Measurements from ENCODE around the gene PARD3B.
"Not testable (repeated sequence)": the region's sequence is repeated elsewhere in the genome, so short reads cannot be mapped to it uniquely, and the experiment has no call there.

Gene PARD3B

DNA sequence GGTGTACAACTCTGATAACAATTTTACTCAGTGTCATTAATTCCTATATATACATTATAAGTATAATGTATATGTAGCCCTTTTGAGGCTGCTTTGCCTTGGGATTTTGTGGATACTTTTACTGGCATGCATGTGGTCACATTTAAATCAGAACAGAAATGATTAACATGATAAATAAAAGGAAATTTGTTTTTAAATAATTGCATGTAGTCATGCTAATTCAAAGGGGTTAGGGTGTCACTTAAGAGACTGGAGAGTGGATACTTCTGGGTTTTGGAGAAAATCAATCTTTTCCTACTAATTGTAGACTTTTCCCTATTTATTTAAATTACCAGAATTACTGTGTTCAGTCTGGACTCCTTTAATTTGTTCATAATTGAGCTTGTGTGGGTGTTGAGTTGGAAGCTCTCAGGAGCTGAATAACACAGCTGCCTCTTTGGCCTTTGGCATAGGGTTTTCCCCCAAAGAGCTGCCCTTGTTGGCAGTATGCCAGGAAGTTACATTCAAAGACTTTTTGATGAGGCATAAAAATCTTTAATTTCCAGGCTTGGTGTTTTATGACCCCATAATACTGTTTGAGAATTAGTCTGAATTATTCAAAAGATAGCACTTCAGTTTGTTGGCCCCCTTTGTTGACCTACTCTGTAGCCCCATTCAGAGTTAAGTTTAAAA lies 652.3 kb downstream of the PARD3B start:
- H3K27ac ChIP-seq (ENCODE audit: low read length): peak overlapping the region; percentile 19
- peaks cover 32% of the 10 kb centered on the region for H3K4me1 ChIP-seq (ENCODE audit: control insufficient read depth, low read depth, low read length)
- H3K9me3 ChIP-seq (ENCODE audit: control insufficient read depth, low read depth, low read length): no peaks in the 10 kb centered on the region
- no peak overlapping the region for H3K9ac ChIP-seq (ENCODE audit: low read length)
- H3K4me3 ChIP-seq (ENCODE audit: low read length): peak overlapping the region; percentile 33
- no peaks in the 10 kb centered on the region for H3K36me3 ChIP-seq (ENCODE audit: control insufficient read depth, low read depth, low read length)
- no peaks in the 10 kb centered on the region for H3K27me3 ChIP-seq (ENCODE audit: control insufficient read depth, insufficient read depth, low read length)

GRCh38 chr2:205198140-205198525 lies 652.9 kb downstream of the PARD3B start:
- H3K36me3 ChIP-seq (ENCODE audit: control insufficient read depth, low read depth, low read length): no peaks in the 10 kb centered on the region
- no peaks in the 10 kb centered on the region for H3K27me3 ChIP-seq (ENCODE audit: control insufficient read depth, insufficient read depth, low read length)
- no peaks in the 10 kb centered on the region for H3K9me3 ChIP-seq (ENCODE audit: control insufficient read depth, low read depth, low read length)
- H3K4me3 ChIP-seq (ENCODE audit: low read length): no peak overlapping the region
- peak overlapping the region; percentile 19 for H3K27ac ChIP-seq (ENCODE audit: low read length)
- H3K4me1 ChIP-seq (ENCODE audit: control insufficient read depth, low read depth, low read length): peaks cover 32% of the 10 kb centered on the region
- no peak overlapping the region for H3K9ac ChIP-seq (ENCODE audit: low read length)

DNA sequence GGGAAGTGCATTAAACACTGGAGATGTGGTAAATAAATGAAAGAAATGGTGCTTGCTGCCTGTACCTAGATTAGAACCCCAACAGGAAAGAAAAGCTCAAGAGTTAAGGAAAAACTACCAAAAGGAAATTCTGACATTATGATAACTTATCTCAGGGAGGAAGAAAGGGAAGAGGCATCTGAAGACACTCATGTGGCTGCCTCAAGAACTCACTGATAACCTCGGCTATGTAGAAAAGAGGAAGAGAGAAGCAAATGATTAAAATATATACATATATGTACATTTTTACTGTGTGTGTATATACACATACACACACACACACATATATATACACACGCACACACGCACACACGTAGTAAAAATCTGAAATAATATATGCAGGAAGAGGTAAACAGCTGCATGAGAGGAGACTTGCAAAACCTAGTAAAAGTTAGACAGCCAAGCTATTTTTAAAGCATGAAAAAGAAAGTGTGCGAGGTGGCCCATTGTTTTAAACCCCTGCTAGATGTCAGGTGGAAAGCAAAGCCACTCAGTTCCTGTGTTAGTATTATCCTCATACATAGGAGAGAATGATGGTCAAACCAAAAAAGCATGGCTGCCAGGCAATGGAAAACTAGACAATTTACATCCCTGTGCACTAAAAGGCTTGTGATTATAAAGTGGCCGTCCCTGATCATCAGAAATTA lies 654.0 kb downstream of the PARD3B start:
- H3K27ac ChIP-seq (ENCODE audit: low read length): peak overlapping the region; percentile 36
- no peaks in the 10 kb centered on the region for H3K9me3 ChIP-seq (ENCODE audit: control insufficient read depth, low read depth, low read length)
- no peak overlapping the region for H3K4me3 ChIP-seq (ENCODE audit: low read length)
- H3K27me3 ChIP-seq (ENCODE audit: control insufficient read depth, insufficient read depth, low read length): no peaks in the 10 kb centered on the region
- no peaks in the 10 kb centered on the region for H3K36me3 ChIP-seq (ENCODE audit: control insufficient read depth, low read depth, low read length)
- H3K4me1 ChIP-seq (ENCODE audit: control insufficient read depth, low read depth, low read length): peaks cover 32% of the 10 kb centered on the region
- no peak overlapping the region for H3K9ac ChIP-seq (ENCODE audit: low read length)

GRCh38 chr2:205210494-205210893 lies 665.2 kb downstream of the PARD3B start:
- peaks cover 20% of the 10 kb centered on the region for H3K4me1 ChIP-seq (ENCODE audit: control insufficient read depth, low read depth, low read length)
- no peak overlapping the region for H3K4me3 ChIP-seq (ENCODE audit: low read length)
- no peak overlapping the region for H3K9ac ChIP-seq (ENCODE audit: low read length)
- no peak overlapping the region for H3K27ac ChIP-seq (ENCODE audit: low read length)
- no peaks in the 10 kb centered on the region for H3K27me3 ChIP-seq (ENCODE audit: control insufficient read depth, insufficient read depth, low read length)
- H3K9me3 ChIP-seq (ENCODE audit: control insufficient read depth, low read depth, low read length): no peaks in the 10 kb centered on the region
- H3K36me3 ChIP-seq (ENCODE audit: control insufficient read depth, low read depth, low read length): no peaks in the 10 kb centered on the region

GRCh38 chr2:205212357-205212756 lies 667.1 kb downstream of the PARD3B start:
- H3K36me3 ChIP-seq (ENCODE audit: control insufficient read depth, low read depth, low read length): no peaks in the 10 kb centered on the region
- no peak overlapping the region for H3K27ac ChIP-seq (ENCODE audit: low read length)
- no peak overlapping the region for H3K4me3 ChIP-seq (ENCODE audit: low read length)
- H3K27me3 ChIP-seq (ENCODE audit: control insufficient read depth, insufficient read depth, low read length): no peaks in the 10 kb centered on the region
- H3K9me3 ChIP-seq (ENCODE audit: control insufficient read depth, low read depth, low read length): no peaks in the 10 kb centered on the region
- no peak overlapping the region for H3K9ac ChIP-seq (ENCODE audit: low read length)
- H3K4me1 ChIP-seq (ENCODE audit: control insufficient read depth, low read depth, low read length): peaks cover 20% of the 10 kb centered on the region

DNA sequence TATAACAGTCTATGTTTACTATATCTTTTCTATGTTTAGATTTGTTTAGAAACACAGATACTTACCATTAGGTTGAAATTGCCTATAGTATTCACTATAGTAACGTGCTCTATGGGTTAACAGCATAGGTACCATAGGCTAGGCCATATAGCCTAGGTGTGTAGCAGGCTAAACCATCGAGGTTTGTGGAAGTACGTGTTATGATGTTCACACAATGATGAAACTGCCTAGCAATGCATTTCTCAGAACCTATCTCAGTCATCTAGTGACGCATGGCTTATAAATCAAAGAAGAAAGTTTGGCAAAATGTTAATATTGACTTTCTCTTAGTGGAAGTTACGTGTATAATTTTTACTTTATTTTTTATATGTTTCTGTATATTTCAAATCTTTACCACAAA lies 670.8 kb downstream of the PARD3B start:
- H3K9me3 ChIP-seq (ENCODE audit: control insufficient read depth, low read depth, low read length): no peaks in the 10 kb centered on the region
- peaks cover 20% of the 10 kb centered on the region for H3K4me1 ChIP-seq (ENCODE audit: control insufficient read depth, low read depth, low read length)
- no peaks in the 10 kb centered on the region for H3K36me3 ChIP-seq (ENCODE audit: control insufficient read depth, low read depth, low read length)
- no peak overlapping the region for H3K27ac ChIP-seq (ENCODE audit: low read length)
- no peaks in the 10 kb centered on the region for H3K27me3 ChIP-seq (ENCODE audit: control insufficient read depth, insufficient read depth, low read length)
- no peak overlapping the region for H3K4me3 ChIP-seq (ENCODE audit: low read length)
- no peak overlapping the region for H3K9ac ChIP-seq (ENCODE audit: low read length)

DNA sequence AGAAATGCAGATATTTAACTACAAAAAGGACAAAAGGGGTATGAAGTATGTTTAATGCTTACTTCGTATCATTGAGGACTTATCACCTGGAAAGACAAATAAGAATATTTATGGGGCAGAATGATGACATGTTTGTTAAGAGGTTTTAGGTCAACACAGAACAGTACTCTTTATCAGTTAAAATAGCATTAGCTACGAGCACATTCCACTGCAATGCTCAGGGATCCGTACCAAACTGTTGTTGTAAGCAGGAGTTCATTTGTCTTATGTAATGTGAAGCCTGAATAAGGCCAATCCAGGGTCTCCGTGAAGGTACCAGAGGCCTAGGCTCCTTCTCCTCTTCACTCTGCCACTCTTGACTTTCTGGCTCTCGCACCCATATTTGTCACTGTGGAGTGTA lies 671.3 kb downstream of the PARD3B start:
- Histone ChIP-seq H3K4me3 (ENCODE audit: low read length) (no peak overlapping the region), H3K9me3 (ENCODE audit: control insufficient read depth, low read depth, low read length) (no peaks in the 10 kb centered on the region), H3K27me3 (ENCODE audit: control insufficient read depth, insufficient read depth, low read length) (no peaks in the 10 kb centered on the region)

DNA sequence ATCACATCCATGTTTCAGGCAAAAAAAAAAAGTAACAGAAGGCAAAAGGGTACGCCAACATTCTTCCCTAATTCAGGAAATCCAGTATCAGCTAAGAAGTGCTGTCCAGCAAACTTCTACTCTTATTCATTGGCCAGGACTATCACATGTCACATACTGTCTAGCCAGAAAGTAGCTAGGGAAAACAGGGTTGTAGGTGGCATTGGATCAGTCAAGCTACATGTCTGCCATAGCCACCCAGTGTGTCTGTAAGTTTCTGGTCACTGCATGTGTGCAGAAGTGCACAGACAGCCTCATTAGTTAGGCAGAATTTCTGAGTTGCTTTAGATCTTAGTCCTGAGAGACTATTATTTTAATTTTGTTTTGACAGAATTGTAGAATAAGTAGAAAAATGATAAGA lies 671.7 kb downstream of the PARD3B start:
- H3K36me3 ChIP-seq (ENCODE audit: control insufficient read depth, low read depth, low read length): no peaks in the 10 kb centered on the region
- peaks cover 20% of the 10 kb centered on the region for H3K4me1 ChIP-seq (ENCODE audit: control insufficient read depth, low read depth, low read length)
- H3K9ac ChIP-seq (ENCODE audit: low read length): no peak overlapping the region
- H3K27ac ChIP-seq (ENCODE audit: low read length): no peak overlapping the region
- H3K4me3 ChIP-seq (ENCODE audit: low read length): no peak overlapping the region
- no peaks in the 10 kb centered on the region for H3K27me3 ChIP-seq (ENCODE audit: control insufficient read depth, insufficient read depth, low read length)
- no peaks in the 10 kb centered on the region for H3K9me3 ChIP-seq (ENCODE audit: control insufficient read depth, low read depth, low read length)

More for the DNA sequence above, 671.3 kb downstream of the PARD3B start:
- no peak overlapping the region for H3K27ac ChIP-seq (ENCODE audit: low read length)
- H3K9ac ChIP-seq (ENCODE audit: low read length): no peak overlapping the region
- H3K36me3 ChIP-seq (ENCODE audit: control insufficient read depth, low read depth, low read length): no peaks in the 10 kb centered on the region
- peaks cover 20% of the 10 kb centered on the region for H3K4me1 ChIP-seq (ENCODE audit: control insufficient read depth, low read depth, low read length)

DNA sequence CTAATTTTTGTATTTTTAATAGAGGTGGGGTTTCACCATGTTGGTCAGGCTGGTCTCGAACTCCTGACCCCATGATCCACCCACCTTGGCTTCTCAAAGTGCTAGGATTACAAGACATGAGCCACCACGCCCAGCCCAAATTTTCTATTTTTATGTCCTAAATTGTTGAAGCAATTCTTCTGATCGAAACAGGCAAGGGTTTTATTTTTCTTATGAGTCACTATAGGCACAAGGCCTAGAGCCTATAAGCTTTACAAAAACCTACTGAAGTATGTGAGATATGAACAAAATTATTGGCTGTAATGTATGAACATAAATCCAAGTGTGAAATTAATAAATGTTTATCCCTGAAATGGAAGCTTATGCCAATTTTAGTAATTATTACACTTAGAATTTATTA lies 672.8 kb downstream of the PARD3B start:
- H3K4me3 ChIP-seq (ENCODE audit: low read length): no peak overlapping the region
- H3K9ac ChIP-seq (ENCODE audit: low read length): no peak overlapping the region
- no peaks in the 10 kb centered on the region for H3K9me3 ChIP-seq (ENCODE audit: control insufficient read depth, low read depth, low read length)
- no peak overlapping the region for H3K27ac ChIP-seq (ENCODE audit: low read length)
- peaks cover 20% of the 10 kb centered on the region for H3K4me1 ChIP-seq (ENCODE audit: control insufficient read depth, low read depth, low read length)
- no peaks in the 10 kb centered on the region for H3K36me3 ChIP-seq (ENCODE audit: control insufficient read depth, low read depth, low read length)
- H3K27me3 ChIP-seq (ENCODE audit: control insufficient read depth, insufficient read depth, low read length): no peaks in the 10 kb centered on the region

GRCh38 chr2:205218816-205219215 lies 673.5 kb downstream of the PARD3B start:
- H3K36me3 ChIP-seq (ENCODE audit: control insufficient read depth, low read depth, low read length); H3K9ac ChIP-seq (ENCODE audit: low read length); H3K4me3 ChIP-seq (ENCODE audit: low read length); H3K27me3 ChIP-seq (ENCODE audit: control insufficient read depth, insufficient read depth, low read length); H3K9me3 ChIP-seq (ENCODE audit: control insufficient read depth, low read depth, low read length); H3K27ac ChIP-seq (ENCODE audit: low read length): not testable (repeated sequence)
- H3K4me1 ChIP-seq (ENCODE audit: control insufficient read depth, low read depth, low read length): peaks cover 13% of the 10 kb centered on the region

- Histone ChIP-seq H3K27me3 (ENCODE audit: control insufficient read depth, insufficient read depth, low read length) (no peaks in the 10 kb centered on the region), H3K9me3 (ENCODE audit: control insufficient read depth, low read depth, low read length) (no peaks in the 10 kb centered on the region), H3K27ac (ENCODE audit: low read length) (no peak overlapping the region), H3K4me1 (ENCODE audit: control insufficient read depth, low read depth, low read length) (no peaks in the 10 kb centered on the region), H3K36me3 (ENCODE audit: control insufficient read depth, low read depth, low read length) (no peaks in the 10 kb centered on the region), H3K4me3 (ENCODE audit: low read length) (no peak overlapping the region), H3K9ac (ENCODE audit: low read length) (no peak overlapping the region)
Observed at GRCh38 chr2:205220559-205220958, 675.3 kb downstream of the PARD3B start.

- H3K9me3 ChIP-seq (ENCODE audit: control insufficient read depth, low read depth, low read length): no peaks in the 10 kb centered on the region
- H3K27ac ChIP-seq (ENCODE audit: low read length): no peak overlapping the region
- no peaks in the 10 kb centered on the region for H3K36me3 ChIP-seq (ENCODE audit: control insufficient read depth, low read depth, low read length)
- H3K9ac ChIP-seq (ENCODE audit: low read length): no peak overlapping the region
- no peaks in the 10 kb centered on the region for H3K4me1 ChIP-seq (ENCODE audit: control insufficient read depth, low read depth, low read length)
- no peak overlapping the region for H3K4me3 ChIP-seq (ENCODE audit: low read length)
- H3K27me3 ChIP-seq (ENCODE audit: control insufficient read depth, insufficient read depth, low read length): no peaks in the 10 kb centered on the region
Observed at GRCh38 chr2:205232086-205232485, 686.8 kb downstream of the PARD3B start.

Data from iPS-18a (cell line).